Osteocyte (in vitro differentiated cells): ENCODE data around the gene EMC10. TPM values are rescaled to one million over a fixed set of nuclear protein-coding genes. Genes with fewer than 3 reads are reported as not detected.

ENCODE experiments used
- DNase-seq: peaks from one replicate; pipeline ENCODE4 v3.0.0; 2021; ENCODE audit warnings: mixed read lengths; ENCODE audit not compliant: unreplicated experiment; ENCODE audit errors: extremely low spot score
- H3K27ac Mint-ChIP-seq: one replicate; pipeline ENCODE4 v1.8.0; 2021; ENCODE audit warnings: mild to moderate bottlenecking, mixed read lengths; ENCODE audit not compliant: unreplicated experiment
- H3K27me3 Mint-ChIP-seq: one replicate; pipeline ENCODE4 v1.8.0; 2021; ENCODE audit warnings: mixed read lengths; ENCODE audit not compliant: unreplicated experiment
- H3K36me3 Mint-ChIP-seq: one replicate; pipeline ENCODE4 v1.8.0; 2021; ENCODE audit warnings: mixed read lengths; ENCODE audit not compliant: unreplicated experiment
- H3K4me1 Mint-ChIP-seq: one replicate; pipeline ENCODE4 v1.8.0; 2021; ENCODE audit warnings: mixed read lengths; ENCODE audit not compliant: unreplicated experiment
- H3K4me3 Mint-ChIP-seq: one replicate; pipeline ENCODE4 v1.8.0; 2021; ENCODE audit warnings: mild to moderate bottlenecking, moderate library complexity, mixed read lengths; ENCODE audit not compliant: unreplicated experiment
- H3K9me3 Mint-ChIP-seq: one replicate; pipeline ENCODE4 v1.8.0; 2021; ENCODE audit warnings: mixed read lengths; ENCODE audit not compliant: unreplicated experiment
- CTCF ChIP-seq: fragments of 200-600 bp; sonication (generic); IDR thresholded peaks from 2 replicates; pipeline ENCODE4 v1.5.0; 2021; ENCODE audit warnings: antibody characterized with exemption, mild to moderate bottlenecking, moderate library complexity
- total RNA-seq: library from RNA; stranded (reverse); gene quantifications from 2 replicates; pipeline ENCODE4 v1.2.1, GENCODE V29; 2021

EMC10 gene
- total RNA-seq, 1 donor from 2014 or later, result 172 TPM

GRCh38 chr19:50431343-50432220, 44.7 kb upstream of the EMC10 start:
- Mint-ChIP-seq H3K27me3 (peaks cover 15% of the 10 kb centered on the region), H3K27ac (peak overlapping the region; percentile 63), H3K4me3 (peak overlapping the region; percentile 82), H3K4me1 (peaks cover 27% of the 10 kb centered on the region), H3K9me3 (no peaks in the 10 kb centered on the region), H3K36me3 (no peaks in the 10 kb centered on the region)
- TF ChIP-seq CTCF, result no peak
- DNase-seq, result peak; percentile 96

- DNase-seq, result no peak
- H3K4me1 Mint-ChIP-seq, result peaks cover 27% of the 10 kb centered on the region
- no peak for TF ChIP-seq CTCF
- H3K4me3 Mint-ChIP-seq, result peak within 1 kb of the TSS; percentile 82
- no peaks in the 10 kb centered on the region for H3K36me3 Mint-ChIP-seq
- peak within 1 kb of the TSS; percentile 63 for H3K27ac Mint-ChIP-seq
- H3K9me3 Mint-ChIP-seq, result no peaks in the 10 kb centered on the region
- peaks cover 19% of the 10 kb centered on the region for H3K27me3 Mint-ChIP-seq
These were observed 43.9 kb upstream of the EMC10 start, which contains the start of gene MYBPC2 for GRCh38 chr19:50432221-50433028. Gene MYBPC2 (plus strand): TSS chr19:50432892. CDS start chr19:50432954, 62 bp downstream.

- DNase-seq, result no peak
- no peak overlapping the region for H3K27ac Mint-ChIP-seq
- H3K4me3 Mint-ChIP-seq, result peak overlapping the region; percentile 52
- H3K27me3 Mint-ChIP-seq, result peaks cover 19% of the 10 kb centered on the region
- no peaks in the 10 kb centered on the region for H3K36me3 Mint-ChIP-seq
- H3K4me1 Mint-ChIP-seq, result peaks cover 27% of the 10 kb centered on the region
- no peaks in the 10 kb centered on the region for H3K9me3 Mint-ChIP-seq
- TF ChIP-seq CTCF, result no peak
These were observed 42.8 kb upstream of the EMC10 start for GRCh38 chr19:50433201-50434180.

GRCh38 chr19:50434525-50434924, 41.8 kb upstream of the EMC10 start:
- no peak for DNase-seq
- H3K27ac Mint-ChIP-seq, result no peak overlapping the region
- no peak overlapping the region for H3K4me3 Mint-ChIP-seq
- H3K36me3 Mint-ChIP-seq, result no peaks in the 10 kb centered on the region
- no peaks in the 10 kb centered on the region for H3K9me3 Mint-ChIP-seq
- H3K4me1 Mint-ChIP-seq, result peaks cover 27% of the 10 kb centered on the region
- peaks cover 19% of the 10 kb centered on the region for H3K27me3 Mint-ChIP-seq
- TF ChIP-seq CTCF, result no peak
